IPS-NIHi7 (cell line): Measurements from ENCODE around the gene SLC9A9.
"Not testable (repeated sequence)": the region's sequence is repeated elsewhere in the genome, so short reads cannot be mapped to it uniquely, and the experiment has no call there.

ENCODE experiments used
- DNase-seq: peaks from one replicate; pipeline ENCODE4 v3.0.0; 2012; ENCODE audit warnings: mixed read lengths; ENCODE audit errors: extremely low spot score

The SLC9A9 gene

GRCh38 chr3:143559296-143559695 is 289.0 kb downstream of the SLC9A9 start:
- no peak for DNase-seq

- no peak for DNase-seq
Measured at GRCh38 chr3:143552851-143553250, 295.4 kb downstream of the SLC9A9 start.

DNA sequence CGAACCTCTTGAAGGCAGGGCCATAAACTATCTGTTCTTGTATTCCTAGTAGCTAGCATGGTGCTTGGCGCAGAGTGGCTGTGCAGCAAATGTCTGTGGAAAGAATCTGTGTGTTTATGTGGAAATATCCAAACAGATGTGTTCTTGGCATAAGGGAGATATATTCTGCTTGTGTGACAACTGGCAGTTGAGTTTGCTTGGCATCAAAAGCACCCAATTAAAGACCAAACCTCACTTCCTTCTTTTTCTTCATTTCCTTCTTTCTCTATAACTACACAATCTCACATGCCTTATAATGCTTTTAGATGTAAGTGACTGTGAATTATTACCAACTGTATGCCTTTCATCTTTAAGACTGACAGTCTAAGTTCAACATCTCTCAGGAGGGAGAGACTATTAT is 296.5 kb downstream of the SLC9A9 start:
- no peak for DNase-seq

GRCh38 chr3:143548861-143549497 is 299.3 kb downstream of the SLC9A9 start:
- no peak for DNase-seq

DNA sequence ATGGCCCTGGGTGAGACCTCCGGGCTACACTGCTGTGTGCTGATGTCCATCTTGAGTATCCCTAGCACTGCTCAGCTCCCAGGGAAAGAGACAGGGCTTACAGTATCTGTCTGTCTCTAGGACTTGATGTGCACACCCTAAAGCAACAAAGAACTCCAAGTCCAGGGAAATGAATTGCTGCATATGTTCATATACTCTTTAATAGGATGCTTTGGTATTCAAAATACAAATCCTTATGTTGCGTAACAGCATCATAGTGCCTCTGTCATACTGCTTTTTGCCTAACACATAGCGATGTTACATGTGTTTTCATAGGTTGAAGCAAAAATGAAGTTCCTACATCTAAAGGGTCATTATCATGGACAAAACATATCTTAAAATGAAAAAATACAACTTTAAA is 299.9 kb downstream of the SLC9A9 start:
- no peak for DNase-seq

DNA sequence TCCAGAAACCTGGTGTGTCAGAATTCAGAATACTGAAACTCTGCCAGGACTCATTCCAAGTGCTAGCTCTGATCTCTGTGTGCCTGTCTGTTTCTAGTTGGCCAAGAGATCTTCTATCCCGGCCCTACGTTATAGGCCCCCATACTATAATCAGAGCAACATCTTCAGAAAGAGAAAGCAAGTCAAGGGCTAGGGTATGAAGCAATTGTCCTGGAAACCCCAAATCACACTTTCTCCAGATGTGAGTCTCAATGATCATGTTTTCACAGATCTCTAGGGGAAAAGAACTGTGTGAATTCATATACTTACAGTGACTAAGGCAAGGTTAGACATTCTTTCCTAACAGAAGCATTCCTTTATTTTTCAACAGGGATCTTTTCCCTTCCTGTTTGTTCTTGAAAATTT is 309.7 kb downstream of the SLC9A9 start:
- DNase-seq, result no peak

DNA sequence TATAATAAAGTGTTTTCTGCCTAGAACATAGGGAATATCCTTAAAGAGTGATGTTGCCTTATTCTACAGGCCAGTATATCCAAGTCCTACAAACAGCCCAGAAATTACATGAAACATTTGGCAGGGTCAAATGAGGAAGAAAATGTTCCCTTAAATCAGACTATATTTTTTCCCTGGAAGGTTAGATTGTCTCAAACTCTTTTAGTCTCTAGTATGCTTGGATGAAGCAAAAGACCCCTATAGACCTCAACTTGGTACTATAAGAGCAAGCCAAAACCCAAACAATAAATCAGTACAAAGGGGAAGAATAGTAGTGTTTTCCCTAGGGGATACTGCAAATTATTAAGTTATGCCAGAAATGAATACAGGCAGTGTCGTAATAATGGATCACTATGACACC is 310.2 kb downstream of the SLC9A9 start:
- no peak for DNase-seq

DNA sequence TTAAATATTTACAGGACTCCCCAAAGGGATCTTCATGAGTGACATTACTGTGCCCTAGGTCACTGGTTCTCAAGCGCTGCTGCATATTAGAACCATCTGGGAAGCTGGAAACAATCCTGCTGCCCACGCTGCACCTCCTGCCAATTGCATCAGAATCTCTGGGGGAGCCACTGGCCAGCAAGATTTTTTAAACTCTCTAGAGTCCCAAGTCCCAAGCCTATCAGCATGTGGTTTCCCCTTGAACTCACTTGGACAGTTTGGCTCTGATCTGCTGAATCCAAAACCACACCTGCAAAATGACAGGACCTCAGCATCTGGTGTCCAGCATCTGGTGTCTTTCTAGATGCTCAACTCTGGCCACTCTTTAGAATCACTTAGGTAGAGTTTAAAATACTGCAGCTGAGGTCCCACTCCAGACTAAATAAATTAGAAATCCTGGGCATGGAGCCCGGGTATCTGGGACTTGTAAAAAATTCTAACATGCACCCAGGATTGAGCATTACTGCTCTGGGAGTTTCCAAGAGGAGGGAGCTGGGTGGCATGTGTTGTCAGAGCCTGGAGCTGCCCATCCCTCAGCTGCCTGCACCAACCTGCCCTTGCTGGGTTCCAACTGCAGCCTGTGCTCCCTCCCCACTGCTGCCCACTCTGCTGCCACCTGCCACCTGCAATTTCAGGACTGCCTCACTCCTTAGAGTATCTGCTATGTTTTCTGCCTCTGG is 311.3 kb downstream of the SLC9A9 start:
- DNase-seq, result no peak

DNA sequence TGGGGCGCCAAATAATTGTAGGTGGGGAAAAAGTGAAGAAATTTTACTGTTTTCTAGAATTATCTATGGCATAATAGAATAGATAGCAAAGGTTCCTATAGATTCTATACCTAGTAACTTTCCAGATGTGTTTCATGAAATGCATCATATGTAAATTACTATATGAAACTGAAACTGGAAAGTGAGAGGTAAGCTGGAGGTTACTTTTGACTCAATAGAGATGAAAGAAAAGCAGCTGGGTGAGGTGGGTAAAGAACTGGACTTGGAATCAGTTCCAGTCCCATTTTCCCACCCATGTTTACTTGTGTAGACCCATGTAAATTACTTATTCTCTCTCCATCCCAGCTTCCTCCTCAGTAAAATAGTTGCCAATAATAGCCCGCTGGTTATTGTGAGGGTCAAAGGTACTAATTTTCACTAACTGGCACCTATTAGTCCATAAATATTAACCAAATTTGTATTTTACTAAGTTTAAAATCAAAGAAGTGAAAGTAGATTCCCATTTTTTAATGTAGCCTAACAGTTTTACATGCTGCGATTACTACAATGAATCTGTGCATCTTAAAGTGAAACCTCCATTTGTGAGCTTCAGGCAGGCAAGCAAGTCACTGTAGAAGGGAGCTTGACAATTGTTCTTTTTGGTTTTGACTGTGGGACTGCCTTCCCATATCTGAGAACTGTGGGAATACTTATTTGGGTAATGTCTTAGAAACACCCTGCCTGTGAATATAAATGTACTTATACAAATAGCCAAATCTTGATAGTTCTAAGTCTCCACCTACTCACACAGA is 312.1 kb downstream of the SLC9A9 start:
- DNase-seq, result no peak

- no peak for DNase-seq
Measured at GRCh38 chr3:143533391-143533790, 314.9 kb downstream of the SLC9A9 start.

- DNase-seq, result no peak
Measured at GRCh38 chr3:143532091-143532490, 316.2 kb downstream of the SLC9A9 start.

- DNase-seq, result no peak
Measured at GRCh38 chr3:143531101-143531500, 317.2 kb downstream of the SLC9A9 start.

- no peak for DNase-seq
Measured at GRCh38 chr3:143529798-143530197, 318.5 kb downstream of the SLC9A9 start.

DNA sequence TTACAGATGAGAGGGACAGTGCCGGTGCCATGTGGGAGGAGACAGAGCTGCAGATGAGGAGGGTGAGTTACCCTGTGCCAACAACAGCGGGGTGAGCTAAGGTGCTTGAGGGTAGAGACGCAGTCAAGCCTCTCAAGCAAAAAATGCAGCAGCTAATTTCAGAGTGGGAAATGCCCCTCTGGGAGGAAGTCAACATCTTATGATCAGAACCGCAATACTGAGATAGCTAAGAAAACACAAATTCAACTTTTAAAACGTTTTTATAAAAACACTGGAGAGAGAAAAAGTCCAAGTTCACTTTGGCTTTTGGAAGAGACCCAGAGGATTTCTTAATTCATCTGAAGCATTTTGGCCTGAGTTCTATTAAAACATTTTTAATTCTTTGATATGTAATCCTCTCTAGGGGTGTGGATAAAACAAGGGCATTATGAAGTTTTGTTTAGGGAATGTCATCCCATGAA is 319.2 kb downstream of the SLC9A9 start:
- DNase-seq, result no peak

DNA sequence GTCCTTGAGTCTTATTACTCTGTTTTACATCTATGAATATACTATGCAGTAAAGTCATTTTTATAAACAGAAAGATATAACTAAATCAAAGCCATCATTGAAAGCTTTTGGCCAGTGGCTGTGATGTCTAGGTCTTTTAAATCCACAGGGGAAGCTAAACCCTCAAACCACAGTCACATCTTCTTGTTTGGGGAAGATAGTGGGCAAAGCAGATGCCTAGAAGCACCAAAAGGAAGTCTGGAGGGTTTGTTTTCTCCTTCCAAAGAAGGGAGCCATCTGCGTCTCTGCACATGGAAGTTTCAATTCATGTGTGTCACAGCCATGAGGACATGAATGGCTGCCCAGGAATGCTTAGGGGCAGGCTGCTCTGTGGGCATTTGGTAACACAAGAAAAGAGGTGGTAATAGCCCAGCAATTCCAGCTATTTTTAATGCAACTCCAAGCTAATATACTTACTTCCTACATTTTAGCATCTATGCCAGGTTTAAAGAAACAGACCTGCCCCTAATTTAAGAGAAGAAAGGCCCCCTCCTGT is 322.2 kb downstream of the SLC9A9 start:
- DNase-seq, result no peak

GRCh38 chr3:143525408-143525807 is 322.9 kb downstream of the SLC9A9 start:
- no peak for DNase-seq

DNA sequence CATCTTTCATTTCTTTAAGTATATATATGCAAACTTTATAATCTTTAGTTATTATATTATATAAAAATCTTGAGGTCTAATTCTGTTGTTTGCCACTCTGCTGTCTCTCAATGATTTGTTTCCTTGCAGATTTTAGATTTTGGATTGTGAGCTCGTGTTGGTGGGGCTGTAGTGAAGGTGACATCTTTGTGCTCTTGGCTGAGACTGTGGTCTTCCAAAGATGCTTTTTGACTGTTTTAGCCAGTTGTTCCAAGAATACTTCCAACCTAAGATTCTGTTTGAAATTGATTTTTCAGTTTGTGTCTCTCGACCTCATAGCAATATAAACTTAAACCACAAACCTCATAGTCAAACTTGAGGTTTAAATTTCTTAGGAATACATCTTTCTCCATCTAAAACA is 326.5 kb downstream of the SLC9A9 start:
- no peak for DNase-seq

- DNase-seq, result not testable (repeated sequence)
Measured at GRCh38 chr3:143517131-143517530, 331.1 kb downstream of the SLC9A9 start.

- no peak for DNase-seq
Measured at GRCh38 chr3:143514874-143515273, 333.4 kb downstream of the SLC9A9 start.

GRCh38 chr3:143514109-143514508 is 334.2 kb downstream of the SLC9A9 start:
- no peak for DNase-seq

GRCh38 chr3:143511174-143511879 is 336.9 kb downstream of the SLC9A9 start:
- no peak for DNase-seq

DNA sequence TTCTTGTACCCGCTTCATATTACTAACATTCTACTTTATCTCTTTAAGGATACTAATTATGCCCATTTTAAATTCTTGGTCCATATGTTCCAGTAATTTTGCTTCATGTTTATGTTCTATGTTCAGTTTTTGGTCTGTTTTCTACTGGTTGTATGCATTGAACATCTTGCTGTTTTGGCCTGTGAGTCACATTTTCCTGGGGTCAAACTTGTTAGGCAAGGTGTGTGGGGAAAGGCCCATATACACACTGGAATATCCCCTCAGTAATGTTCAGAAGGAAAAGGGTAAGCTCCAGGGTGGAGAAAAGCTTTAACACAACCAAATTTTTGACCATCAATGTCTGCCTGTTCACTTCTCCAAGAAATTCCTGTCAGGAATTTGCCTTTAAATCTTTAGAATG is 337.7 kb downstream of the SLC9A9 start:
- DNase-seq, result no peak
